Common myeloid progenitor, CD34-positive (primary cell): ENCODE results near the gene CNRIP1.

Source experiments
- CTCF ChIA-PET: fragments of 350-600 bp; sonication (Branson Sonifier 250); formaldehyde crosslinking; loops from one replicate; lab custom pipeline; 2021; ENCODE audit warnings: antibody characterized with exemption; lab: Charles Lee
- POLR2A ChIA-PET: fragments of 350-600 bp; sonication (Branson Sonifier 250); formaldehyde crosslinking; loops from one replicate; lab custom pipeline; 2021; ENCODE audit warnings: antibody characterized with exemption; lab: Charles Lee
- DNase-seq, 3 donors: peaks; one replicate each; pipeline versions ENCODE4 v3.0.0 to v3.0.0-alpha.2; 2013
- H3K27ac ChIP-seq, 2 experiments: 1 replicate in 1 of 2; 2 replicates in 1 of 2; pipeline ENCODE4 v1.7.0; 2013; ENCODE audit warnings: inconsistent platforms in 2 of 2, low read length in 2 of 2, mild to moderate bottlenecking in 2 of 2, low read depth in 1 of 2, moderate library complexity in 1 of 2; ENCODE audit not compliant: severe bottlenecking in 2 of 2, insufficient read depth in 1 of 2, poor library complexity in 1 of 2
- H3K27me3 ChIP-seq, 5 experiments: replicated peaks in 2 of 5; 1 replicate in 3 of 5; 2 replicates in 2 of 5; pipeline versions ENCODE4 v1.6.1 to v1.7.0; 2013; ENCODE audit warnings: low read length in 4 of 5, mild to moderate bottlenecking in 2 of 5, moderate library complexity in 2 of 5, inconsistent platforms in 1 of 5; ENCODE audit not compliant: insufficient read depth in 5 of 5, control insufficient read depth in 4 of 5
- H3K36me3 ChIP-seq, 4 experiments: 1 replicate in 2 of 4; 2 replicates in 2 of 4; pipeline versions ENCODE4 v1.6.1 to v1.7.0; 2013; ENCODE audit warnings: low read length in 3 of 4, control low read depth in 1 of 4, mild to moderate bottlenecking in 1 of 4; ENCODE audit not compliant: control insufficient read depth in 4 of 4, insufficient read depth in 4 of 4
- H3K4me1 ChIP-seq, 4 experiments: 1 replicate in 3 of 4; 2 replicates in 1 of 4; pipeline versions ENCODE4 v1.6.1 to v1.7.1; 2013; ENCODE audit warnings: low read length in 3 of 4, mild to moderate bottlenecking in 3 of 4, control low read depth in 1 of 4, inconsistent platforms in 1 of 4, moderate library complexity in 1 of 4; ENCODE audit not compliant: control insufficient read depth in 4 of 4, insufficient read depth in 4 of 4; ENCODE audit errors: control extremely low read depth in 1 of 4
- H3K4me3 ChIP-seq, 7 experiments: 1 replicate in 4 of 7; 2 replicates in 3 of 7; pipeline versions ENCODE4 v1.5.1 to v1.7.0; 2013; ENCODE audit warnings: mild to moderate bottlenecking in 7 of 7, low read length in 6 of 7, moderate library complexity in 6 of 7, inconsistent platforms in 2 of 7, low read depth in 2 of 7, control low read depth in 1 of 7; ENCODE audit not compliant: insufficient read depth in 4 of 7, control insufficient read depth in 1 of 7; ENCODE audit errors: extremely low read depth in 1 of 7
- H3K9me3 ChIP-seq, 5 experiments: 1 replicate in 4 of 5; 2 replicates in 1 of 5; pipeline versions ENCODE4 v1.6.1 to v1.7.1; 2013; ENCODE audit warnings: low read length in 4 of 5, mild to moderate bottlenecking in 2 of 5, inconsistent platforms in 1 of 5, low read depth in 1 of 5, moderate library complexity in 1 of 5; ENCODE audit not compliant: control insufficient read depth in 4 of 5, insufficient read depth in 2 of 5; ENCODE audit errors: control extremely low read depth in 1 of 5
- WGBS: methylation state at CpG from one replicate; pipeline ENCODE4 v1.1.5; 2013; ENCODE audit not compliant: insufficient coverage; 5-methylcytosine and 5-hydroxymethylcytosine counted together

The CNRIP1 gene

GRCh38 chr2:68290901-68291300 is 28.8 kb downstream of the CNRIP1 start:
- Histone ChIP-seq H3K27ac (peak overlapping the region in 1 of 2 experiments; percentile 35), H3K9me3 (no peaks in the 10 kb centered on the region), H3K4me1 (peaks cover 10 to 46% (median 38%) of the 10 kb centered on the region in 4 experiments), H3K4me3 (peak overlapping the region in 1 of 7 experiments; percentile 30), H3K27me3 (no peaks in the 10 kb centered on the region), H3K36me3 (no peaks in the 10 kb centered on the region)
- DNase-seq, result peak in 2 of 3 donors; percentile 47 to 67
- CTCF ChIA-PET, result interaction anchor here (0.6 to 8.9 kb wide), 15 partner anchors 8 to 168 kb away, joined by 3 to 71 read pairs (median 10); no protein-coding TSS in a partner anchor
- POLR2A ChIA-PET, result no interaction called here
- WGBS, result 3% methylated on average over 4 of the region's 5 CpGs

GRCh38 chr2:68287580-68288441 is 31.9 kb downstream of the CNRIP1 start:
- Histone ChIP-seq H3K27ac (no peak overlapping the region), H3K27me3 (no peaks in the 10 kb centered on the region), H3K4me3 (peak overlapping the region in 1 of 7 experiments; percentile 45), H3K4me1 (peaks cover 4 to 32% (median 25%) of the 10 kb centered on the region in 4 experiments), H3K36me3 (no peaks in the 10 kb centered on the region), H3K9me3 (no peaks in the 10 kb centered on the region)
- ChIA-PET CTCF (interaction anchor here (0.6 to 5.0 kb wide), 6 partner anchors 11 to 119 kb away, joined by 3 to 24 read pairs (median 4); no protein-coding TSS in a partner anchor), POLR2A (no interaction called here)
- WGBS, result 21% methylated on average over 7 of the region's 10 CpGs
- DNase-seq, result peak; percentile 69 to 94 (median 93)

GRCh38 chr2:68284896-68285295 is 34.9 kb downstream of the CNRIP1 start:
- no peaks in the 10 kb centered on the region for H3K36me3 ChIP-seq
- 88% methylated on average over 1 of the region's 3 CpGs for WGBS
- no peak overlapping the region for H3K4me3 ChIP-seq
- POLR2A ChIA-PET, result no interaction called here
- no peaks in the 10 kb centered on the region for H3K9me3 ChIP-seq
- no peak overlapping the region for H3K27ac ChIP-seq
- no peaks in the 10 kb centered on the region for H3K27me3 ChIP-seq
- CTCF ChIA-PET, result interaction anchor here (0.9 to 5.9 kb wide), 14 partner anchors 9 to 163 kb away, joined by 3 to 63 read pairs (median 4); no protein-coding TSS in a partner anchor
- peaks cover 0 to 17% (median 13%) of the 10 kb centered on the region in 4 experiments for H3K4me1 ChIP-seq
- DNase-seq, result no peak

DNA sequence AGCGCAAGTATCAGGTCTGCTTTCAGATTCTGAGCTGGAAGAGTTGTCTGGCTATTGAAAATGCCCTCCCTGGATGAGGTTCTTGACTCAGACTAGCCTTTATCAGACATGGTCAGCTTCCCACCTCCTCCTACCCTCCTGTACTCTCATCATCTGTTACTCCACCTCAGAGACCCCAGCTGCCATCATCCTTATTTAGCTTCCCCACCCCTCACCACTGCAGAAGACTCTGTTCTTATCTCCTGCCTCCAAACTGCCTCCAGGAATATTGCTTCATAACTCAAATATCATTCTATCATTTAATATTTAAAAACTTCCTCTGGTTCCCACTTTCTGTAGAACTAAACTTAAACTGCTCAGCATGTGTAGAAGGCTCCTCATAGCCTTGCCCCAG is 36.3 kb downstream of the CNRIP1 start:
- ChIA-PET POLR2A (no interaction called here), CTCF (interaction anchor here (0.6 to 5.9 kb wide), 19 partner anchors 9 to 162 kb away, joined by 3 to 63 read pairs (median 4); no protein-coding TSS in a partner anchor)
- H3K27me3 ChIP-seq, result no peaks in the 10 kb centered on the region
- 83% methylated on average over 1 of the region's 1 CpG for WGBS
- no peaks in the 10 kb centered on the region for H3K36me3 ChIP-seq
- H3K4me3 ChIP-seq, result no peak overlapping the region
- peaks cover 0 to 17% (median 9%) of the 10 kb centered on the region in 4 experiments for H3K4me1 ChIP-seq
- DNase-seq, result no peak
- no peaks in the 10 kb centered on the region for H3K9me3 ChIP-seq
- no peak overlapping the region for H3K27ac ChIP-seq

DNA sequence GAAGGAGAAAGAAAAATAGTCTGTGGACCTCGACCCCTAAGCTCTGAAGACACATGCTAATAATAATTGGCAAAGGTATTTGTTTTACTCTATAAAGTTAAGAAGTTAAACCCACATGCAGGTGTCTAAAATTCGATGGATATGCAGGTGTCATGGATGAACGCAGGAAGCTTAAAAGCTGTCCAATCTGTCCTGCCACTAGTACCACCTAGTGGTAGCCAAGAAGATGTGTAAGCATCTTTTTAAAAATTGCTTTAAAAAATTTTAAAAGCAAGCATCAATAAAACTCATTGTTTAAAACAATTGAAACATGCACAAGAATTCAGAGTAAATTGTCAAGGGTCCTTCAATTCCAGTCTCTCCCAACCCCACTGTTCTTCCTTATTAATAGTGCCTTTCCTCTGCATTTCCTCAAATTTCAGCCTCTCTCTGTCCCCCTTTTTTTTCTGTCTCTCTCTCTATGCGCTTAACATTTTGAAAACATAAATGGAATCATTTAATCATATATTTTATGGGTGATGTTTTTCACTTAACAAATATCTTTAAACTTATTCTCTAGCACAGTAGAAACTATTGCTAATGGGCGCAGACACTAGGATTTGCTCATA is 36.8 kb downstream of the CNRIP1 start:
- Histone ChIP-seq H3K9me3 (no peaks in the 10 kb centered on the region), H3K36me3 (no peaks in the 10 kb centered on the region), H3K4me1 (peaks cover 0 to 12% (median 5%) of the 10 kb centered on the region in 4 experiments), H3K27me3 (no peaks in the 10 kb centered on the region), H3K4me3 (no peak overlapping the region), H3K27ac (no peak overlapping the region)
- WGBS, result 50% methylated on average over 2 of the region's 5 CpGs
- ChIA-PET CTCF (interaction anchor here (0.6 to 5.9 kb wide), 29 partner anchors 10 to 1904 kb away, joined by 3 to 63 read pairs (median 4); no protein-coding TSS in a partner anchor), POLR2A (no interaction called here)
- DNase-seq, result peak; percentile 38 to 65 (median 55)

GRCh38 chr2:68280796-68281195 is 39.0 kb downstream of the CNRIP1 start:
- CTCF ChIA-PET, result interaction anchor here (1.0 to 1.9 kb wide), 3 partner anchors 11 to 128 kb away, joined by 3 to 11 read pairs (median 3); no protein-coding TSS in a partner anchor
- no peak overlapping the region for H3K27ac ChIP-seq
- no peaks in the 10 kb centered on the region for H3K9me3 ChIP-seq
- WGBS, result no CpG with 5 or more reads among the region's 1 CpG
- H3K4me3 ChIP-seq, result no peak overlapping the region
- peaks cover 0 to 5% (median 0%) of the 10 kb centered on the region in 4 experiments for H3K4me1 ChIP-seq
- POLR2A ChIA-PET, result interaction anchor here (0.9 kb wide), 1 partner anchor 109 kb away, joined by 3 read pairs; no protein-coding TSS in a partner anchor
- H3K27me3 ChIP-seq, result no peaks in the 10 kb centered on the region
- DNase-seq, result no peak
- no peaks in the 10 kb centered on the region for H3K36me3 ChIP-seq
